BE2C (cell line): ENCODE measurements around the gene HDHD2. TPM values are rescaled to one million over a fixed set of nuclear protein-coding genes. Genes with fewer than 3 reads are reported as not detected.
"Not testable (repeated sequence)": the region's sequence is repeated elsewhere in the genome, so short reads cannot be mapped to it uniquely, and the experiment has no call there.

Source experiments
- DNase-seq: peaks from one replicate; pipeline ENCODE4 v3.0.0-alpha.2; 2020
- H3K27me3 ChIP-seq: fragments of 250-450 bp; sonication (Bioruptor Pico); 2 replicates; pipeline ENCODE4 v1.5.1; 2020; ENCODE audit warnings: mild to moderate bottlenecking
- H3K36me3 ChIP-seq: fragments of 250-450 bp; sonication (Bioruptor Pico); 2 replicates; pipeline ENCODE4 v1.5.1; 2020; ENCODE audit warnings: mild to moderate bottlenecking
- H3K4me1 ChIP-seq: fragments of 250-450 bp; sonication (Bioruptor Pico); 2 replicates; pipeline ENCODE4 v1.5.1; 2020
- H3K4me3 ChIP-seq: 2 replicates; pipeline ENCODE4 v1.5.1; 2011; ENCODE audit warnings: low read depth, low read length
- H3K9me3 ChIP-seq: fragments of 250-450 bp; sonication (Bioruptor Pico); 2 replicates; pipeline ENCODE4 v1.5.1; 2020
- CTCF ChIP-seq: IDR thresholded peaks from 2 replicates; pipeline ENCODE4 v1.5.1; 2012; ENCODE audit warnings: mild to moderate bottlenecking, low read depth, low read length
- polyA plus RNA-seq: library from polyadenylated mRNA; unstranded; fragments of >200 nt; gene quantifications from one replicate; pipeline ENCODE4 v1.2.1, GENCODE V29; 2012; ENCODE audit warnings: low read depth, missing spikeins; ENCODE audit not compliant: insufficient read length, insufficient read depth

Gene HDHD2
- polyA plus RNA-seq, result 10.6 TPM

DNA sequence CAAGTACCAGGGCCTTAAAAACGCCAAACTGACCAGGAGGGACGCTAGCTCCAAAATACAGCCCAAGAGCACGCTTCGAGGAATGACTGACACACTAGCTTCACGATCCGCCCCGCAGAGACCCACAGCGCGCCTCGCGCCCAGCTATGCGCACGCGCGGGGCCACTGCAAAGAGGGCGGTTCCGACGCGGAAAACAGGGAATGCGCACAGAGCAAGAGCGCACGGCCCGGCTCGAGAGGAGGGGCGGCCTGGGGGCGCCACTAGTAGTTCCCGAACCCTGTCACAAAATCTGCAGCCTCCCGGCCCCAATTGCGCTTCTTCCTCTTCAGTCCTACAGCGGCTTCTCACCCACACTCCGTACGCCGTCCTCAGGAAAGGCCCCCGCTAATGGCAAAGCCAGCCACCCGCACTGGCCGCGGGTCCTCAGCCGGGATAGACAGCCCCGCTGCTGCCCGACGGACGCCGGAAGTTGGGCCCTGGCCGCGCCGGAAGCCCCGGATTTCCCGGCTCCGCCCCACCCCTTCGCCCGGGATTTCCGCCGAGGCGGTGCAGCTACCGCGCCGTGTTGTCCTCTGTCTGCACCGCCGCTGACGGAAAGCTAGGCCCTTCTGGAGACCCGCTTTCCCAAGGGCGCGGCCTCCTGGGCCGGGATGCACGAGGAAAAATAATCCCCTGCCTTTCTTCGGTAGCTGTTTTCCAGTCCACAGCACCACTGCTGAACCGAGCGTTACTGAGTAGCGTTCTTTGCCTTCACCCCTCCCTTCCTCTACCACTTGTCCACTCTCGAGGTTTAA lies at the start of gene HDHD2:
TSS of gene HDHD2 (minus strand) at position 472 of the 795 bp plus-strand sequence. CDS start 14,061 bp downstream, outside the sequence.
- no peaks in the 10 kb centered on the region for H3K27me3 ChIP-seq
- peak within 1 kb of the TSS; percentile 69 for H3K4me3 ChIP-seq
- H3K4me1 ChIP-seq, result no peaks in the 10 kb centered on the region
- peak; percentile 80 for DNase-seq
- no peak for TF ChIP-seq CTCF
- H3K9me3 ChIP-seq, result no peaks in the 10 kb centered on the region
- no peaks in the 10 kb centered on the region for H3K36me3 ChIP-seq

DNA sequence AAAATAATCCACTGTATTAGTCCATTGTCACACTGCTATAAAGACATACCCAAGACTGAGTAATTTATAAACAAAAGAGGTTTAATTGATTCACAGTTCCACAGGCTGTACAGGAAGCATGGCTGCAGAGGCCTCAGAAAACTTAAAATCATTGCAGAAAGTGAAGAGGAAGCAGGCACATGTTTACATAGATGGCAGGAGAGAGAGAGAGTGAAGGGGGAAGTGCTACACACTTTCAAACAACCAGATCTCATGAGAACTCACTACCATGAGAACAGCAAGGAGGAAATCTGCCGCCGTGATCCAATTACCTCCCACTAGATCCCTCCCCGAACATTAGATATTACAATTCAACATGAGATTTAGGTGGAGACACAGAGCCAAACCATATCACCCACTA lies 45.7 kb upstream of the HDHD2 start:
- H3K9me3 ChIP-seq, H3K4me3 ChIP-seq, H3K36me3 ChIP-seq, DNase-seq, H3K27me3 ChIP-seq, H3K4me1 ChIP-seq: not testable (repeated sequence)

DNA sequence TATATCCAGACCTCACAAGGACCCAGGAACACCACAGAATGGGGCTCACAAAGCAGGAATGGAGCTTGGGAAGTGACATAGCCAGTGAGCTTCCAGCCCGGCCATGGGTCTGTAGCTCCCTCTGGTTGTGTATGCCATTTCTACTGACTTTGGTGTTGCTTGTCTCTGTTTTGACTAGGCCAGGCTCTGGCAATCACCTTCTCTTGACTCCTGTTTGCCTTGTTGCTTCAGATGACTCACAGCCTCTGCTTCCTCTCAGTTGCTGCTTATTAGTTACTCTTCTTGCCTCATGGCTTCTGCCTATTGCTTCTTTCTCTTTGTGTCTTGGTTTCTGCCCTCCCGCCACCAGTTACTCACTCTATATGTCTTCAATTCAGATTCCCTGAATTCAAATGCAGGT lies 41.7 kb upstream of the HDHD2 start:
- Histone ChIP-seq H3K4me3 (no peak overlapping the region), H3K4me1 (no peaks in the 10 kb centered on the region), H3K36me3 (no peaks in the 10 kb centered on the region), H3K9me3 (no peaks in the 10 kb centered on the region), H3K27me3 (no peaks in the 10 kb centered on the region)
- DNase-seq, result no peak
- TF ChIP-seq CTCF, result no peak

GRCh38 chr18:47187721-47188120 lies 37.4 kb upstream of the HDHD2 start:
- no peak for DNase-seq

DNA sequence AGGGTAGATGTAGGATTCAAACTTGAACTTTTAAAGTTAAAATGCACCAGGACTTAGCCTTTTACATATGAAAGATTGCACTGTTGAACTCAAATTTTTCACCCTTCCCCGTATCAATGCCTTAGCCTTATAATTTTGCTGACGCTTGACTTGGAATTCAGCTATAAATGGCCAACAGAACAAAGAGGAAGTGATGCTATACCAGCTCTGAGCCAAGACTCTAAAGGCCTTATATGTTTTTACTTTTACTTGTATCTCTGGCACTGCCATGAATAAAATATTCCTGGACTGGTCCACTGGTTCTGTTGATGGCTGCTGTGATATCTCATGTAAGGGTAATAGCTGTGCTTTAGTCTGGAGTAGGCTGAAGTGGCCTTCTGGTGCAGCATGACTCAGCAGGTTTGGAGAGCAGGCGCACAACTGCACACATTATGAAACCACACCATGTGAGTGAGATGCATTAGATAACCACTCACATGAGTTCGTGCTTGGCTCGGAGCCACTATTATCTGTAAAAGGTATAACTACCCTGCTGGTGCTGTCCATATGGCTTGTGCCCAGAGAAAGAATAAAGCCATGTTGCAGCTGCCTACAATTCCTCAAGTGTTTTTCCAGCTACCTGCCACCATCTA lies 34.2 kb upstream of the HDHD2 start:
- DNase-seq, result peak; percentile 83
- Histone ChIP-seq H3K36me3 (no peaks in the 10 kb centered on the region), H3K4me3 (no peak overlapping the region), H3K9me3 (no peaks in the 10 kb centered on the region), H3K27me3 (no peaks in the 10 kb centered on the region), H3K4me1 (peaks cover 12% of the 10 kb centered on the region)
- TF ChIP-seq CTCF, result no peak

More at GRCh38 chr18:47187721-47188120, 37.4 kb upstream of the HDHD2 start:
- Histone ChIP-seq H3K36me3 (no peaks in the 10 kb centered on the region), H3K4me1 (peaks cover 12% of the 10 kb centered on the region), H3K9me3 (no peaks in the 10 kb centered on the region), H3K27me3 (no peaks in the 10 kb centered on the region), H3K4me3 (no peak overlapping the region)
- no peak for TF ChIP-seq CTCF

DNA sequence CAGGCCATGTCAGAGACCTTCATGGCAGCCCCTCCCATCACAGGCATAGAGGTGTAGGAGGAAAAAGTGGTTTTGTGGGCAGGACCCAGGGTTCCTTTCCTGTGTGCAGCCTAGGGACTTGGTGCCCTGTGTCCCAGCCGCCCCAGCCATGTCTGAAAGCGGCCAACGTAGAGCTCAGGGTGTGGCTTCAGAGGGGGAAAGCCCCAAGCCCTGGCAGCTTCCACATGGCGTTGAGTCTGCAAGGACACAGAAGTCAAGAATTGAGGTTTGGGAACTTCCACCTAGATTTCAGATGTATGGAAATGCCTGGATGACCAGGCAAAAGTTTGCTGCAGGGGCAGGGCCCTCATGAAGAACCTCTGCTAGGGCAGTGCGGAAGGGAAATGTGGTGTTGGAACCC lies 31.9 kb upstream of the HDHD2 start:
- not testable (repeated sequence) for H3K36me3 ChIP-seq, H3K27me3 ChIP-seq, H3K4me3 ChIP-seq, H3K9me3 ChIP-seq, DNase-seq
- peaks cover 12% of the 10 kb centered on the region for H3K4me1 ChIP-seq

- TF ChIP-seq CTCF, result no peak
- Histone ChIP-seq H3K27me3 (no peaks in the 10 kb centered on the region), H3K4me1 (peaks cover 12% of the 10 kb centered on the region), H3K36me3 (no peaks in the 10 kb centered on the region), H3K4me3 (no peak overlapping the region), H3K9me3 (no peaks in the 10 kb centered on the region)
- DNase-seq, result no peak
Measured at GRCh38 chr18:47180765-47181164, 30.5 kb upstream of the HDHD2 start.
